ENCODE data around the gene IRGQ.
"Not testable (repeated sequence)": the region's sequence is repeated elsewhere in the genome, so short reads cannot be mapped to it uniquely, and the experiment has no call there.

Gene IRGQ

GRCh38 chr19:43570174-43570791 is 25.7 kb downstream of the IRGQ start:
- DNase-seq (ENCODE audit: low read depth), result no peak

- no peak for DNase-seq (ENCODE audit: low read depth)
Measured at GRCh38 chr19:43569657-43570056, 26.3 kb downstream of the IRGQ start.

DNA sequence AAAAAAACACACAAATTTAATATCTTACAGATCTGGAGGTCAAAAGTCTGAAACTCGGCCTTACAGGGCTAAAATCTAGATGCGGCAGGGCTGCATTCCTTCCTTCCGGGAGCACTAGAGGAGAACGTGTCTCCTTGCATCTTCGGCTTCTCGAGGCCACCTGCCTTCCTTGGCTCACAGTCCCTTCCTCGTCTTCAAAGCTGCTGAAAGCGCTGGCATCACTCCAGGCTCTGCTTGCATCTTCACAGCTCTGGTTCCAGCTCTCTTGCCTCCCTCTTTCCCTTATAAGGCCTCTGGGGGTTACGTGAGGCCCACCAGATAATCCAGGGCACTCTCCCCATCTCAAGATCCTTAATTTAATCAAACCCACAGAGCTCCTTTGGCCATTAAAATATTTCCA is 31.1 kb downstream of the IRGQ start:
- no peak for DNase-seq (ENCODE audit: low read depth)

DNA sequence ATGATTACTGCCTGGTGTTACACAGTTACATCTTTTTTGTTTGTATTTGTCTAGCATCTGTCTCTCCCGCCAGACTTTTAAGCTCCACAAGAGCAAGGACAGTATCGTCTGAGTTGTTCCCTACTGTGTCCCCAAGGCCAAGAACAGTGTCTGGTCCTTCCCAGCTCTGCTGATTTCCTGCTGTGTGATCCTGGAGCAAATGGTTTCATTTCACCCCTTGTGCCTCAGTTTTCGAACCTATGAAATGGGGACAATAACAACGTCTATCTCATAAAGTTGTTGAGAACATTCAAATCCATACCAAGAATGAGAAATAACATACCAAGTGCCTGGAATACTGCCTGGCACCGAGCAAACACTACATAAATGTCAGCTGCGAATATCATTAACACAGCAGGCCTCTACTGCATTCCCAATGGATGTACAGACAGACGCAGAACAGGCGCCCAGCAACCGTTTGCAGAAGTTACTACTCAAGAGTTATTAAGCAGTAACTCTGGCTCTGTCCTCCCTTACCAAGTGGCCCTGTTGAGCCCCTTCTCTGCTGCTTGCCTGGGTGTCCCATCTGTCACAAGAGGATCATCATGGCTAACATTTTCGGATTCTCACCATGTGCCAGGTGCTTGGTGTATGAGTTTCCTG is 32.0 kb downstream of the IRGQ start:
- no peak for DNase-seq (ENCODE audit: low read depth)

GRCh38 chr19:43562698-43563241 is 33.2 kb downstream of the IRGQ start:
- DNase-seq (ENCODE audit: low read depth), result peak; percentile 61

- DNase-seq (ENCODE audit: low read depth), result no peak
Measured at GRCh38 chr19:43562226-43562697, 33.7 kb downstream of the IRGQ start.

DNA sequence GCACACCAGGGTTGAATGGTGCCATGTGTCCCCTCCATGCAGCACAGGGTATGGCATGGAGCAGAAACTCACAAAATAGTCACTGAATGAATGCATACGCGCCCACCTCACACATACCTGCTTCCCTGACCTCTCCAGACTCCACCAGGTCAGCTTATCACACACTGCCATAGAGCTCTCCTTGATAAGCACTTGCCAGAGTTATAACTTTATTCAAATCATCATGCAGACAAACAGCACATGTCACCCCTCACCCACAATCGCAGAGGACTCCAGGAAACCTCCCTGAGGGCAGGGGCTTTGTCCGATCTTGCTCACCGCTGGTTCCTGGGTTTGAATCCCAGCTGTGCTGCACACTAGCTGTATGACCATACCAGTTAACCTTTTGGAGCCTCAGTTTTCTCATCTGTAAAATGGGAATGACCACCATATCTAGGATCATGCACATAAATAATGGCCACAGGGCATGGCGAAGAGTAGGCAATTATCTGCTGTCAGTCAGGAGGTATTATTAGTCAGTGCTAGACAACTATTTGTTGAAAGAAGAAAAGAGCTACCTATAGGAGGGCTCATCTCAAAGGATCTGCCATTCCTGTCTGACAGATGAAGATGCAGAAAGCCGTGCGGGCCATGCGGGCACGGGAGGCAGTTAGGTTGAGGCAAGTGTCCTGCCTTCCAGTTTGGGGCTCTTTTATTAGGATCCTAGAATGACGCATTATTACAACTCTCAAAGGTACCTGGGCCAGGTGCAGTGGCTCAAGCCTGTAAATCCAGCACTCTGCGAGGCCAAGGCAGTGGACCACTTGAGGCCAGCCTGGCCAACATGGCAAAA is 34.6 kb downstream of the IRGQ start:
- DNase-seq (ENCODE audit: low read depth), result no peak

DNA sequence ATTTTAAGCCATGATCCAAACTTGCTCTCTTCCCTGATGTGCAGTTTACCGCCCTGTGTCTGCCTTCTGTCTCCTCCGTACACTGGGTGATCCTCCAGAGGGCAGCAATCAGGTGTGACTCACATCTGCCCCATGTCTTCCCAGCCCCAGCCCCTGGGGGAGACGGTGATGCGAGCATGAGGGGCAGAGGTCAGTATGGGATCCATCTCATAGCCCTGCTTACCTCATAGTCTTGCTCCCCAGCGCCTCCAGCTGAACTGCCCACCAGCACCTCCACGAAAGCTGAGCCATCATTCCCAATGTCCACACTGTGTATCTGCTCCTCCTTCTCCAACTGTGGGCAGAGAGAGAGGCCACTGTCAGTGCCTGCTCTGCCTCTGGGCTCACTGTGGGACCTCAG is 35.2 kb downstream of the IRGQ start:
- DNase-seq (ENCODE audit: low read depth), result peak; percentile 11

DNA sequence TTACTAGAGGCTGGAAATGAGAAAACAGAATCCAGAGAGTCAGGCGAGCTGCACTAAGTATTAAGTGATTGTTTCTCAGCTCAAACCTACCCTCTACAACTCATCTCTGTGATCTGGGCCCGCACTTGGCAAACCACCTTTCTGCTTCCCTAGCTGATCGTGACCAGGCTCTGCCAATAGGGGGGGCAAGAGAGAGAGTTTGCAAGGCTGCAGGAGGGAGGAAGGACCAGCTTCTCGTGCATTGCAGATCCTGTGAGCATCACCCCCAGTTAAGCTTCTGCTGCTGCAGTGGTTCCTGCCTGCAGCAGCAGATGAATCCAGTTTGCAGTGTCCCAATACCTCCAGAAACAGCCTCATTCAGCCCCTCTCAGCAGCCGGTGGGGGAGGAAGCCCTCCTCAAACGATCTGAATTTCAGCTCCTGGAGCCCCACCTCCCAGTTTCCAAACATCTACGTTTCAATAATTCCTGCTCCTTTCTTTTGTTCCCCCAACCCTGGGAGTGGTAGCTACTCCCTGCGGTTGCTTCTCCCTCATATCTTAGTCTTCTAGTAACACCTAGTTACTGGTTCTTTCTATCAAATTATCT is 40.7 kb downstream of the IRGQ start:
- DNase-seq (ENCODE audit: low read depth), result peak; percentile 74

DNA sequence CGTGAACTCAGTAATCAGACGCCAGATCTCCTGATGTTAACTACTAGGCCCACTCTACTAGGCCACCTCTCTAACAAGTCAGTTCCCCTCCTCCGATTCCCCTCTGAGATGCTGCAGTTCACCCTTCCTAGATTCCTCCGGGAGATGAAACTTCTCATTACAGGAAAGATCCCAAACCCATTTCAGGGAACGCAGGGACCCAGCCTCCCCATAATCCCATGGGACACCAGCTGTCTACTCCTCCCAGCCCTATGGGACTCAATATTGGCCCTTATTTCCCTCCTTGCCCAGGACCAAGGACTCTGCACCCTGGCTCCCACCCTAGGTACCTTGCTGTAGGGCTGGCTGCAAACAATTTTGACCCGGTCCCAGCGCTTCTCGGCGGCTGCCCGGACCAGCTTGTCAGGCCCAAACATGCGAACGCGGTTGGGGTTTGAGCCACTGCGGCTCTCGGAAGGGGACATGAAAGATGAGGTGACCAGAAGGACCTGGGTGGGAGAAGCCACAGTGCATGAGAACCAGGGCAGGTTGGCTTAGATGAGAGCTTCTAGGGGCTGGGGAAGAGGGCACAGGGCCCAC is 41.5 kb downstream of the IRGQ start:
- no peak for DNase-seq (ENCODE audit: low read depth)

DNA sequence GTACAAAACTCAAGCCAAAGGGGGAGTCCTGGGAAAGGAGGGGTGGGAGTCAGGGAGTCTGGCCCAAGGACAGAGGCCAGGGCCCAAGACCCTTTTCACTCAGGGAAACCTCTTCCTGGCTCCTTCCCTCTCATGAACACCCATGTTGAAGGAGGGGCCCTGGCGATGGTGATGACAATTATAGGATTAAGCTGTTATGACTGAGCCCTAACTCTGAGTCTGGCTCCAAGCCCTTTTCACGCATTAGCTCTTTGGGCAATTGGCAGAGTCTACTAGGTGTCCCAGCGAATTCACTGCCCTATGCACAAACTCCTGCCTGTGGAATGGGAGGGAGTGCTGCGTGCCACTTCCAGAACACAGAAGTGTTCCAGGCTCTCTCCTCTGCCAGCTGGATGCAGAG is 42.3 kb downstream of the IRGQ start:
- DNase-seq (ENCODE audit: low read depth), result no peak

DNA sequence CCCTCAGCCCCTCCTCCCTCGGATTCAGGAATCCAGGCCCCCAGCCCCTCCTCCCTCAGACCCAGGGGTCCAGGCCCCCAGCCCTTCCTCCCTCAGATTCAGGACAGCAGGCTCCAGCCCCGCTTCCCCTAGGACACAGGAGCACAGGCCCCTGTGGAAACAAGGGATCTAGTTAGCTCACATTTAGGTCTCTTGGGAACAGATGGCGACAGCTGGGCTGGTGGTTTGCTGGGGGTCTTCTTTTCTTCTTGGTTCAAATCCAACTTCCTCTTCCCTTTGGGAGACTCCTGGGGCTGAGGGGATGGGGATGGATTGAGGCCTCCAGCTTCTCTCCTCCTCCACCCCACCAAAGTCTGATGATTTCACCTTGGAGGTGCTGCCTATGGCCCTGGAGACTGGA is 43.3 kb downstream of the IRGQ start:
- no peak for DNase-seq (ENCODE audit: low read depth)

DNA sequence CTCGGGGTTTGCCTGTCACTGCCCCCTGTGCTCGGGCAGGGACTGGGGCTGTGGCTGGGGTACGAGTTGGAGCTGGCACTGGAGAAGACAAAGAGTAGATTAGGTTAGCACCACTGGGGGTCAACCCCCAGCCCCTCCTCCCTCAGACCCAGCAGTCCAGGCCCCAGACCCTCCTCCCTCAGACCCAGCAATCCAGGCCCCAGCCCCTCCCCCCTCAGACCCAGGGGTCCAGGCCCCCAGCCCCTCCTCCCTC is 43.8 kb downstream of the IRGQ start:
- no peak for DNase-seq (ENCODE audit: low read depth)

DNA sequence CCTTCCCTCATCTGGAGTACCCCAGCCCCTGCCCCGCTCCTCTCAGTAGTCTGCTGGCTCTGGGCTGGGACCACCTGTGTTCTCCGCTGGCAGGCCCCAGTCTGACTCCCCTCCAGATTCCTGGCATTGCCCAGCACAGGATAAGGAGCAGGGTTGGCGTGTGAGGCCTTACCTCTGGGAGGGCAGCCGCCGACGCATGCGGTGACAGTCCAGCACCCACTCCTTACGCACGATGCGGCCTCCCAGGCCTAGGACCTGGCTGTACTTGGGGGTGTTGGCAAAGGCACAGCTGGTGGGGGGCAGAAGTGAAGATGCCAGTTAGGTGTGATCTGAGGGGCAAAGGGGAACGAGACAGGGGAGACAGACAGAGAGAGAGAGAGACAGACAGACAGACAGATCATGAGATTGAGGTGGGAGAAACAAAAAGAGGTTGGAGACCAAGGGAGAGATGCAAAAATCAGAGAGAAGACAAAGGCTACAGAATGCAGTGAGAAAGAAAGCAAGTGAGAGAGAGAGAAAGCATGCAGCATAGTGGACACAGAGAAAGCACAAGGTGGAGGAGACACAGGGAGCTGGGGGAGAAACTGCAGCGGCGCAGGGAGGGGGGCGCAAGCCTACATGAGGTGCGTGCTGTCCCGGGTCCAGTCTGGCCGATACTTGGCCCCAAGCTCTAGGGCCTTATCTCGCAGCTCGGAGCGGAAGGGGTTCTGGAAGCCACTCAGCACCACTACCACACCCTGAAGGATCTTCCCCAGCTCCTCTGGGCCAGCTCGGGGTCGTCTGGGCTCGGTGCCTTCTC is 44.3 kb downstream of the IRGQ start:
- DNase-seq (ENCODE audit: low read depth), result no peak

DNA sequence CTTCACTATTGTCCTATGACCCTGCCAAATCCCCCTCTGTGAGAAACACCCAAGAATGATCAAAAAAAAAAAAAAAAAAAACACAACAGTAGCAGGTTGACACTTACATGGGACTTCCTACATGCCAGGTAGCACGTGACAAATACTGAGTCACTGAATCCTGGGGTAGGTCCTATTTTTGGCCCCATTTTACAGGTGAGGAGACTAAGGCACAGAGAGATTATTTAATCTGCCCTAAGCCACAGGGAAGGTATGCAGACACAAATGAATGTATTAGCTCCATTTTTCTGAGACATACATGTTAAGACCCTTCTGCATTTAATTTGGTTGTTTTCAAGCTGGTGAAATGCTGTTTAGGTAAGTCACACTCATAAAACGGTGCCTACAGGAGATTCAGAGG is 47.2 kb downstream of the IRGQ start:
- DNase-seq (ENCODE audit: low read depth), result no peak

DNA sequence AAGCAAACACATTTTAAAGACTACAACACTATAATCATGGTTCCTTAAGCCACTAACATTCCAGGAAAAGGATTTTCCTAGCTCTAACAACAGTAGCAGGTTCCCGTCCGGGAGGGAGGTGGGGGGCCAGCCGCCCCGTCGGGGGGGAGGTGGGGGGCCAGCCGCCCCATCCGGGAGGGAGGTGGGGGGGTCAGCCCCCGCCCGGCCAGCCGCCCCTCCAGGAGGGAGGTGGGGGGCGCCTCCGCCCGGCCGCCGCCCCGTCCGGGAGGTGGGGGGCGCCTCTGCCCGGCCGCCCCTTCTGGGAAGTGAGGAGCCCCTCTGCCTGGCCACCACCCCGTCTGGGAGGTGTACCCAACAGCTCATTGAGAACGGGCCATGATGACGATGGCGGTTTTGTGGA is 48.0 kb downstream of the IRGQ start:
- not testable (repeated sequence) for DNase-seq (ENCODE audit: low read depth)

DNA sequence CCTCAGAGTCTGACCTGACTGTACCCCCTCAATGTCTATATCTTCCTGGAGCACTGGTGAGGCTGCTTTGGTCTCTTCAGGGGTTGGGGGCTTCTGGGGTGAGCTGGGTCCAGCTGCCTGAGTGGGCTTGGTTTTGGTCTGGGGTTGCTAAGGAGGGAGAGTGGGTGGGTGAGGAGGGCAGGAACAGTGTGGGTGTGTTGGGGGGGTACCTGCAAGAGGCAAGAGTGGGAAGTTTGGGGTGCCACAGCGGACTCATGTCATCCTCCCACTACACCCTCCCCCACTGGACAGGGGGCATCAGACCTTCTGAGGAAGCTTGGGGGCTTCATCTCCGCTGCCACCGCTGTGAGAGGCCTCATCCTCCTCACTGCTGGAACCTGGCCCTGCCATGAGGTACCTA is 49.4 kb downstream of the IRGQ start:
- no peak for DNase-seq (ENCODE audit: low read depth)

DNA sequence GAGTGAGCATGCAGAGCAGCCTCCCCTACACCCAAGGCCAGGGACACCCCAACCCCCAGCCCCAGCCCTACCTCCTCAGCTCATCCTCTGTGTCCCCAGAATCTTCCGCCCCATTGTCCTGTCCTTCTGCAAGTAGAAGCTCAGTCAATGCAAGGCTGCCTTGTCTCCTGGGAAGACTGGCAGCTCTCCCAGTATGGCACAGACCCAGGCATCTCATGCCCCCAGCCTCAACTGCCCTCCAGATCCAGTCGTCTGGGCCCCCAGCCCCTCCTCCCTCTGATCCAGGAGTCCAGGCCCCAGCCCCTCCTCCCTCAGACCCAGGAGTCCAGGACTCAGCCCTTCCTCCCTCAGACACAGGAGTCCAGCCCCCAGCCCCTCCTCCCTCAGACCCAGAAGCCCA is 50.0 kb downstream of the IRGQ start:
- DNase-seq (ENCODE audit: low read depth), result no peak

DNA sequence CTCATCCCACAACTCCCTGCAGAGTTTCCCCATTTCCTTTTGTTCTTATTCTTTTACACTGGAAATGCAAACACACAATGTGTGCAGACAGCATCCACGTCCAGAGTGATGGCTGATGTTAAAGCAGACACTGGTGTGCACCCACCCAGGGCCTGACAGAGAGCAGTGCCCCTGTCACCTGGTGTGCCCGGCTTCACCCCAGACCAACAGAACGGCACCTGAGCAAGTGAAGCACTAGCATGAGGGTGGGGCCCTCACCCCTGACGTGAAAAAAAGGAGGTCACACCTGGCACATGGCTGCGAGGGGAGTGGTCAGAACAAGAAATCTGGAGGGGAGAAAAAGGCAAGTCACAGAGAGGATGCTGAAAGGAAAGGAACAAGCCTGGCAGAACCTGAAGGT is 50.7 kb downstream of the IRGQ start:
- no peak for DNase-seq (ENCODE audit: low read depth)

DNA sequence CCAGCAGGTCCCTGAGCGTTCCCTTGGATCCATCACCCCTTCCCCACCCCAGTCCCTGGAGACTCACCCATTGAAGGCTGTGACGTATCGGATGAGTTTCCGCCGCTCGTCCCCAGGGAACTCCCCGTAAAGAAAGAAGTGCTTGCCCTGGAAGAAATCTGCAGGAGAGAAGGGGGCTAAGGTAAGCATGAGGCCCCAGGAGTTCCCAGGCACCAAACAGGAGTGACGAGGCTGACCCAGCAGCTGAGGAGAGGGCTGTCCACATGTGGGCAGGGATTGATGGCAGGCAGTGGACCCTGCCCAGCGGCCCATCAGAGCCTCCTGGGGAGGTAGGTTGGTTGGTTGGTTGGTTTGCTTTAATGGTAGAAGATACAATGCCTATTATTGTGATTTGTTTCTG is 51.9 kb downstream of the IRGQ start:
- DNase-seq (ENCODE audit: low read depth), result no peak

GRCh38 chr19:43541920-43542650 is 53.8 kb downstream of the IRGQ start:
- no peak for DNase-seq (ENCODE audit: low read depth)
